ENCODE results near the gene ZC2HC1B. TPM values are rescaled to one million over a fixed set of nuclear protein-coding genes. Genes with fewer than 3 reads are reported as not detected.

Gene ZC2HC1B
- total RNA-seq, 1 experiment from 2014 or later: not detected

GRCh38 chr6:143821359-143821758, 42.9 kb upstream of the ZC2HC1B start (continued):
- TF ChIP-seq SIN3A (IDR thresholded peaks at IDR 0.05; ENCODE audit: low read depth): no peak
- TF ChIP-seq MAX (IDR thresholded peaks at IDR 0.05): no peak
- TF ChIP-seq CBX3 (IDR thresholded peaks at IDR 0.05; ENCODE audit: low read depth): no peak
- TF ChIP-seq POLR2A (IDR thresholded peaks at IDR 0.05; ENCODE audit: borderline replicate concordance, extremely low read depth, insufficient read depth, insufficient read length): no peak

GRCh38 chr6:143822584-143823024, 41.7 kb upstream of the ZC2HC1B start:
- no peak for DNase-seq (ENCODE audit: low read depth, low spot score)
- Histone ChIP-seq H3K4me1 (ENCODE audit: control insufficient read depth in 1 of 2, insufficient read depth in 2 of 2, low read length in 2 of 2) (peaks cover 4 to 5% of the 10 kb centered on the region in 2 experiments; a peak in 1 of 4 replicates), H3K9me3 (ENCODE audit: control insufficient read depth in 1 of 2, insufficient read depth in 1 of 2, low read depth in 1 of 2, low read length in 2 of 2) (no peaks in the 10 kb centered on the region), H2AFZ (ENCODE audit: low read depth, low read length, poor library complexity, severe bottlenecking) (no peak overlapping the region), H4K20me1 (ENCODE audit: insufficient read depth) (no peaks in the 10 kb centered on the region), H3K9ac (ENCODE audit: low read length) (no peak overlapping the region), H3K4me3 (replicated peaks in 1 of 2; ENCODE audit: low read depth in 1 of 2, low read length in 2 of 2) (no peak overlapping the region), H3K9me2 (ENCODE audit: insufficient read depth) (no peaks in the 10 kb centered on the region), H3K79me2 (ENCODE audit: insufficient read depth, low read length) (no peaks in the 10 kb centered on the region), H3K36me3 (ENCODE audit: control insufficient read depth in 1 of 2, insufficient read depth in 2 of 2, low read length in 2 of 2) (no peaks in the 10 kb centered on the region), H3K27me3 (ENCODE audit: insufficient read depth, low read length) (no peaks in the 10 kb centered on the region), H3K4me2 (ENCODE audit: low read length) (no peak overlapping the region), H3K27ac (ENCODE audit: low read depth, low read length) (no peak overlapping the region)
- POLR2A ChIA-PET: no interaction called here
- ATAC-seq: no peak
- CTCF ChIA-PET: no interaction called here
- RAD21 ChIA-PET (ENCODE audit: low non-redundant PET in 1 of 2, low total read pairs in 2 of 2, uncharacterized antibody in 2 of 2, unreplicated experiment in 2 of 2): no interaction called here
- intact Hi-C loops (cut with micrococcal nuclease): no loop called here
- no TSS peak for BruUV-seq (replicated peaks)
- TF ChIP-seq FOSL1 (IDR thresholded peaks at IDR 0.05; ENCODE audit: low read depth) (no peak), YY1 (IDR thresholded peaks at IDR 0.05; ENCODE audit: extremely low read depth, insufficient replicate concordance, low read depth, low read length) (no peak), MAX (IDR thresholded peaks at IDR 0.05) (no peak), POLR2AphosphoS5 (IDR thresholded peaks at IDR 0.05; ENCODE audit: low read depth, low read length) (no peak), EZH2phosphoT487 (IDR thresholded peaks at IDR 0.05; ENCODE audit: borderline replicate concordance) (no peak), RAD21 (IDR thresholded peaks at IDR 0.05; ENCODE audit: low read depth) (no peak), ZBTB33 (IDR thresholded peaks at IDR 0.05; ENCODE audit: extremely low read depth, insufficient replicate concordance, low read length) (no peak), CEBPB (IDR thresholded peaks at IDR 0.05; ENCODE audit: low read depth) (no peak), TCF7L2 (IDR thresholded peaks at IDR 0.05; ENCODE audit: borderline replicate concordance, extremely low read depth, insufficient read depth, insufficient read length) (no peak), ZNF274 (IDR thresholded peaks at IDR 0.05; ENCODE audit: low read depth, low read length) (no peak), REST (IDR thresholded peaks at IDR 0.05; ENCODE audit: low read depth) (no peak), ZFX (IDR thresholded peaks at IDR 0.05) (no peak), SIN3A (IDR thresholded peaks at IDR 0.05; ENCODE audit: low read depth) (no peak), SP1 (IDR thresholded peaks at IDR 0.05; ENCODE audit: low read depth) (no peak), EZH2 (IDR thresholded peaks at IDR 0.05) (no peak), SRF (IDR thresholded peaks at IDR 0.05; ENCODE audit: low read depth) (no peak), EGR1 (IDR thresholded peaks at IDR 0.05; ENCODE audit: low read depth) (no peak), CBX3 (IDR thresholded peaks at IDR 0.05; ENCODE audit: low read depth) (no peak)
